NT2/D1 (cell line): ENCODE data around the gene STXBP6.

ENCODE experiments used
- SUZ12 ChIP-seq: IDR thresholded peaks from 2 replicates; pipeline ENCODE4 v1.6.1; 2011; ENCODE audit not compliant: insufficient read length, insufficient read depth; ENCODE audit errors: extremely low read depth
- YY1 ChIP-seq: IDR thresholded peaks from 2 replicates; pipeline ENCODE4 v1.6.1; 2011; ENCODE audit not compliant: insufficient read length, insufficient read depth
- ZNF274 ChIP-seq: IDR thresholded peaks from 2 replicates; pipeline ENCODE4 v1.6.1; 2011; ENCODE audit warnings: mild to moderate bottlenecking, low read depth, low read length

DNA sequence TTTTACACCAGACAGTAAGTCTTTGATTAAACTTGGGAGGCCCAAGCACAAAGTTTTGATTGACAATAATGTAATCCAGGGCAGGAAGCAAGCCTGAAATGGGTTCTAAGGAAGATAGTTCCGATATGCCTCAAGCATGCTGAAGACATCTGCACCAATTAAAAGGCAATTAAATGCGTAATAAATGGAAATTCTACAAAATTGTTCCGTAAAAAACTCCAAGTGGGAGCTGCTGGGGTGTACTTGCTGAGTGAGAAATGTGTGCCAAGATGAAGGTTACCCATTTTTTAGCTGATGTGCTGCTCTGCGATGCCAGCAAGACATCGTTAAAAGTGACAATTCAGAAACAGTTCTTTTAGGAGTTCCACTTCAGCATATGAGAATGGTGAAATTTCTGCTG, 269.7 kb downstream of the STXBP6 start:
- TF ChIP-seq ZNF274 (no peak), SUZ12 (no peak), YY1 (no peak)
